ENCODE data around the gene UBLCP1.

- peak; percentile 2 to 42 for TF ChIP-seq CTCF (IDR thresholded peaks at IDR 0.05)
- no peak for TF ChIP-seq EP300 (IDR thresholded peaks at IDR 0.05)
Observed at GRCh38 chr5:159316519-159317383, 53.7 kb downstream of the UBLCP1 start.
